H9 (cell line): ENCODE data around the gene CYB5R3. TPM values are rescaled to one million over a fixed set of nuclear protein-coding genes. Genes with fewer than 3 reads are reported as not detected.

Experiments used
- DNase-seq: peaks from one replicate; pipeline ENCODE4 v3.0.0-alpha.2; 2017
- H2AFZ ChIP-seq: one replicate; pipeline ENCODE4 v1.6.1; 2013; ENCODE audit warnings: mild to moderate bottlenecking, low read length, control low read depth, moderate library complexity
- H2AK5ac ChIP-seq: 2 replicates; pipeline ENCODE4 v1.6.1; 2013; ENCODE audit warnings: low read length, control low read depth, mixed read lengths; ENCODE audit not compliant: insufficient read length
- H2BK120ac ChIP-seq: one replicate; pipeline ENCODE4 v1.6.1; 2013; ENCODE audit warnings: low read depth, mild to moderate bottlenecking, low read length, control low read depth, inconsistent platforms; ENCODE audit not compliant: poor library complexity, severe bottlenecking
- H2BK12ac ChIP-seq: 2 replicates; pipeline ENCODE4 v1.6.1; 2013; ENCODE audit warnings: low read length, control low read depth, mixed read lengths, low read depth; ENCODE audit not compliant: insufficient read length
- H2BK15ac ChIP-seq: 2 replicates; pipeline ENCODE4 v1.6.1; 2013; ENCODE audit warnings: low read depth, low read length, control low read depth
- H2BK20ac ChIP-seq: one replicate; pipeline ENCODE4 v1.6.1; 2013; ENCODE audit warnings: low read depth, mild to moderate bottlenecking, low read length, control low read depth, inconsistent platforms; ENCODE audit not compliant: poor library complexity, severe bottlenecking
- H2BK5ac ChIP-seq: 2 replicates; pipeline ENCODE4 v1.6.1; 2013; ENCODE audit warnings: low read length, control low read depth, mixed read lengths; ENCODE audit not compliant: insufficient read length
- H3K14ac ChIP-seq: 2 replicates; pipeline ENCODE4 v1.6.1; 2013; ENCODE audit warnings: low read length, control low read depth; ENCODE audit not compliant: insufficient read depth
- H3K18ac ChIP-seq: 2 replicates; pipeline ENCODE4 v1.6.1; 2013; ENCODE audit warnings: low read depth, mild to moderate bottlenecking, mixed read lengths, low read length, control low read depth; ENCODE audit not compliant: insufficient read length
- H3K23ac ChIP-seq: 2 replicates; pipeline ENCODE4 v1.6.1; 2013; ENCODE audit warnings: low read length, control low read depth, mixed read lengths, low read depth; ENCODE audit not compliant: insufficient read length
- H3K23me2 ChIP-seq: 2 replicates; pipeline ENCODE4 v1.6.1; 2013; ENCODE audit warnings: low read depth, mild to moderate bottlenecking, mixed read lengths, low read length, control low read depth; ENCODE audit not compliant: insufficient read length, poor library complexity, severe bottlenecking
- H3K27ac ChIP-seq: 2 replicates; pipeline ENCODE4 v1.5.1; 2013; ENCODE audit warnings: low read length, control low read depth, mixed read lengths, low read depth; ENCODE audit not compliant: insufficient read length
- H3K27me3 ChIP-seq: 2 replicates; pipeline ENCODE4 v1.6.1; 2013; ENCODE audit warnings: low read length, control low read depth, inconsistent platforms; ENCODE audit not compliant: insufficient read depth
- H3K4ac ChIP-seq: 2 replicates; pipeline ENCODE4 v1.6.1; 2013; ENCODE audit warnings: low read depth, mild to moderate bottlenecking, control low read depth, inconsistent platforms, low read length, moderate library complexity
- H3K4me1 ChIP-seq: 2 replicates; pipeline ENCODE4 v1.6.1; 2013; ENCODE audit warnings: low read length, control low read depth, inconsistent platforms; ENCODE audit not compliant: insufficient read depth
- H3K4me2 ChIP-seq: 2 replicates; pipeline ENCODE4 v1.6.1; 2013; ENCODE audit warnings: low read length, control low read depth, mixed read lengths; ENCODE audit not compliant: insufficient read length, insufficient read depth
- H3K56ac ChIP-seq: 2 replicates; pipeline ENCODE4 v1.6.1; 2013; ENCODE audit warnings: low read depth, mild to moderate bottlenecking, mixed read lengths, low read length, control low read depth; ENCODE audit not compliant: insufficient read length
- H3K79me1 ChIP-seq: 2 replicates; pipeline ENCODE4 v1.6.1; 2013; ENCODE audit warnings: low read depth, mild to moderate bottlenecking, moderate library complexity, low read length, control low read depth, inconsistent platforms; ENCODE audit not compliant: insufficient read depth, poor library complexity, severe bottlenecking
- H3K79me2 ChIP-seq: 2 replicates; pipeline ENCODE4 v1.6.1; 2013; ENCODE audit warnings: low read length, control low read depth, inconsistent platforms; ENCODE audit not compliant: insufficient read depth
- H3K9ac ChIP-seq: 2 replicates; pipeline ENCODE4 v1.6.1; 2013; ENCODE audit warnings: low read length, control low read depth, mixed read lengths; ENCODE audit not compliant: insufficient read length; ENCODE audit errors: extremely low read depth
- H3K9me3 ChIP-seq: one replicate; pipeline ENCODE4 v1.6.1; 2013; ENCODE audit warnings: low read depth, low read length, inconsistent platforms; ENCODE audit not compliant: control insufficient read depth
- H3T11ph ChIP-seq: one replicate; pipeline ENCODE4 v1.6.1; 2013; ENCODE audit warnings: mild to moderate bottlenecking, low read length, control low read depth, inconsistent platforms
- H4K20me1 ChIP-seq: one replicate; pipeline ENCODE4 v1.6.1; 2013; ENCODE audit not compliant: control insufficient read depth, insufficient read length, insufficient read depth
- H4K5ac ChIP-seq: 2 replicates; pipeline ENCODE4 v1.6.1; 2013; ENCODE audit warnings: low read depth, mild to moderate bottlenecking, mixed read lengths, low read length, control low read depth; ENCODE audit not compliant: insufficient read length
- H4K8ac ChIP-seq: replicated peaks from 2 replicates; pipeline ENCODE4 v1.6.1; 2013; ENCODE audit warnings: low read length, control low read depth, mixed read lengths, low read depth; ENCODE audit not compliant: insufficient read length
- H4K91ac ChIP-seq: 2 replicates; pipeline ENCODE4 v1.6.1; 2013; ENCODE audit warnings: low read depth, mild to moderate bottlenecking, moderate library complexity, mixed read lengths, low read length, control low read depth; ENCODE audit not compliant: insufficient read length
- H3K27ac Mint-ChIP-seq, 3 experiments: 2 replicates in 2 of 3; 3 replicates in 1 of 3; pipeline ENCODE4 v1.8.0; 2020 to 2021; ENCODE audit warnings: mixed read lengths in 3 of 3, mild to moderate bottlenecking in 1 of 3, moderate library complexity in 1 of 3
- H3K27me3 Mint-ChIP-seq: 2 replicates; pipeline ENCODE4 v1.8.0; 2021; ENCODE audit warnings: low read depth, mild to moderate bottlenecking, moderate library complexity, mixed read lengths
- H3K36me3 Mint-ChIP-seq, 3 experiments: 2 replicates in 2 of 3; 3 replicates in 1 of 3; pipeline ENCODE4 v1.8.0; 2020 to 2021; ENCODE audit warnings: low read depth in 3 of 3, mixed read lengths in 3 of 3; ENCODE audit not compliant: insufficient read depth in 1 of 3
- H3K4me1 Mint-ChIP-seq, 2 experiments: 2 replicates each; pipeline ENCODE4 v1.8.0; 2020; ENCODE audit warnings: mixed read lengths in 2 of 2
- H3K4me3 Mint-ChIP-seq, 2 experiments: 2 replicates in 1 of 2; 3 replicates in 1 of 2; pipeline ENCODE4 v1.8.0; 2020 to 2021; ENCODE audit warnings: mild to moderate bottlenecking in 2 of 2, mixed read lengths in 2 of 2, moderate library complexity in 1 of 2
- H3K9me3 Mint-ChIP-seq, 2 experiments: 2 replicates in 1 of 2; 3 replicates in 1 of 2; pipeline ENCODE4 v1.8.0; 2020; ENCODE audit warnings: mild to moderate bottlenecking in 2 of 2, mixed read lengths in 2 of 2, moderate library complexity in 1 of 2
- WGBS: extraction: QIAGEN DNeasy Blood & Tissue Kit; methylation state at CpG from one replicate; pipeline ENCODE4 v1.1.7; 2013; ENCODE audit warnings: missing lambda C conversion rate, low lambda C conversion rate, mixed read lengths; ENCODE audit not compliant: insufficient read length; ENCODE audit errors: extremely low coverage; 5-methylcytosine and 5-hydroxymethylcytosine counted together
- total RNA-seq: library from RNA; stranded (reverse); gene quantifications from 2 replicates; pipeline ENCODE4 v1.2.1, GENCODE V29; 2021
- TF ChIP-seq, protein P1 (sequence below): fragments of 200-600 bp; sonication (generic); conservative IDR thresholded peaks from 3 replicates; pipeline ENCODE4 v1.8.0; 2021; ENCODE audit warnings: antibody characterized with exemption, mild to moderate bottlenecking

Gene CYB5R3
- total RNA-seq, 1 experiment from 2014 or later, result 97.4 TPM

DNA sequence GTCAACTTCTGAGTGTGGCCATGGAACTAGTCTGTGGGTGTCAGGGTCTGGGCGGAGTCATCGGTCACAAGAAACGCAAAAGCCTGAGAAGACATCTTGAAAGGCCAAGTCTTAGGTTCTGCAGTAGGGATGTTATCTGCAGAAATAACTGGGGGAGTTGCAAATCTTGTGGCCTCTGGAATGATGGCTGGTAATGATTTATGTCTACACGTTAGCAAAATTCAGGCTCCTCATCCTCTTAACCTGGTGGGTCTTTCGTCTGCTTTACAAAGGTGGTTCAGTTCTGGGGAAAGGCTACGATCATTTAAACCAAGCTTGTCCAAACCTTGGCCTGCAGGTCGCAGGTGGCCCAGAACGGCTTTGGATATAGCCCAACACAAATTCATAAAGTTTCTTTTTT lies 7.4 kb upstream of the CYB5R3 start:
- DNase-seq, result no peak
- Histone ChIP-seq H3K9me3 (no peaks in the 10 kb centered on the region), H3K79me1 (no peaks in the 10 kb centered on the region), H4K20me1 (no peaks in the 10 kb centered on the region), H3K27me3 (no peaks in the 10 kb centered on the region), H2BK20ac (no peak overlapping the region), H3K4me1 (no peaks in the 10 kb centered on the region), H4K8ac (no peak overlapping the region), H3T11ph (no peak overlapping the region), H2BK15ac (no peak overlapping the region), H3K18ac (no peak overlapping the region), H2BK12ac (no peak overlapping the region), H3K14ac (no peak overlapping the region), H2AFZ (no peak overlapping the region), H2BK120ac (no peak overlapping the region), H4K5ac (no peak overlapping the region), H3K27ac (no peak overlapping the region), H4K91ac (no peak overlapping the region), H2AK5ac (no peak overlapping the region), H3K23me2 (no peaks in the 10 kb centered on the region), H3K79me2 (no peaks in the 10 kb centered on the region), H3K4ac (no peak overlapping the region), H2BK5ac (no peak overlapping the region), H3K23ac (no peak overlapping the region), H3K9ac (no peak overlapping the region), H3K4me2 (no peak overlapping the region), H3K56ac (no peak overlapping the region)
- TF ChIP-seq, protein P1, sequence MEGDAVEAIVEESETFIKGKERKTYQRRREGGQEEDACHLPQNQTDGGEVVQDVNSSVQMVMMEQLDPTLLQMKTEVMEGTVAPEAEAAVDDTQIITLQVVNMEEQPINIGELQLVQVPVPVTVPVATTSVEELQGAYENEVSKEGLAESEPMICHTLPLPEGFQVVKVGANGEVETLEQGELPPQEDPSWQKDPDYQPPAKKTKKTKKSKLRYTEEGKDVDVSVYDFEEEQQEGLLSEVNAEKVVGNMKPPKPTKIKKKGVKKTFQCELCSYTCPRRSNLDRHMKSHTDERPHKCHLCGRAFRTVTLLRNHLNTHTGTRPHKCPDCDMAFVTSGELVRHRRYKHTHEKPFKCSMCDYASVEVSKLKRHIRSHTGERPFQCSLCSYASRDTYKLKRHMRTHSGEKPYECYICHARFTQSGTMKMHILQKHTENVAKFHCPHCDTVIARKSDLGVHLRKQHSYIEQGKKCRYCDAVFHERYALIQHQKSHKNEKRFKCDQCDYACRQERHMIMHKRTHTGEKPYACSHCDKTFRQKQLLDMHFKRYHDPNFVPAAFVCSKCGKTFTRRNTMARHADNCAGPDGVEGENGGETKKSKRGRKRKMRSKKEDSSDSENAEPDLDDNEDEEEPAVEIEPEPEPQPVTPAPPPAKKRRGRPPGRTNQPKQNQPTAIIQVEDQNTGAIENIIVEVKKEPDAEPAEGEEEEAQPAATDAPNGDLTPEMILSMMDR, result no peak
- H3K4me1 Mint-ChIP-seq, result peaks cover 0 to 15% of the 10 kb centered on the region in 2 experiments; a peak in 2 of 4 replicates
- no peak overlapping the region for H3K27ac Mint-ChIP-seq
- no peak overlapping the region for H3K4me3 Mint-ChIP-seq
- peaks cover 6% of the 10 kb centered on the region; the same call in 1 of the 2 replicates for H3K27me3 Mint-ChIP-seq
- H3K36me3 Mint-ChIP-seq, result no peaks in the 10 kb centered on the region
- WGBS, result no CpG with 5 or more reads among the region's 8 CpGs
- peaks cover 0 to 2% of the 10 kb centered on the region in 2 experiments; a peak in 1 of 5 replicates for H3K9me3 Mint-ChIP-seq
